ENCODE measurements around the gene AGAP1.
"Not testable (repeated sequence)": the region's sequence is repeated elsewhere in the genome, so short reads cannot be mapped to it uniquely, and the experiment has no call there.

AGAP1 gene

GRCh38 chr2:236085647-236086046 is 591.8 kb downstream of the AGAP1 start:
- TF ChIP-seq CTCF (IDR thresholded peaks at IDR 0.05; ENCODE audit: insufficient read depth, low read depth, low read length, missing control alignments): no peak
- no peak overlapping the region for H3K4me3 ChIP-seq (ENCODE audit: low read length)
- no peak for DNase-seq (ENCODE audit: low read depth)

GRCh38 chr2:236086403-236086970 is 592.6 kb downstream of the AGAP1 start:
- DNase-seq (ENCODE audit: low read depth): no peak
- H3K4me3 ChIP-seq (ENCODE audit: low read length): no peak overlapping the region
- TF ChIP-seq CTCF (IDR thresholded peaks at IDR 0.05; ENCODE audit: insufficient read depth, low read depth, low read length, missing control alignments): no peak

- TF ChIP-seq CTCF (IDR thresholded peaks at IDR 0.05; ENCODE audit: insufficient read depth, low read depth, low read length, missing control alignments): no peak
- no peak overlapping the region for H3K4me3 ChIP-seq (ENCODE audit: low read length)
- DNase-seq (ENCODE audit: low read depth): no peak
These were observed 593.2 kb downstream of the AGAP1 start for GRCh38 chr2:236086971-236087465.

GRCh38 chr2:236088368-236089057 is 594.7 kb downstream of the AGAP1 start:
- DNase-seq (ENCODE audit: low read depth): peak; percentile 44
- H3K4me3 ChIP-seq (ENCODE audit: low read length): no peak overlapping the region
- no peak for TF ChIP-seq CTCF (IDR thresholded peaks at IDR 0.05; ENCODE audit: insufficient read depth, low read depth, low read length, missing control alignments)

GRCh38 chr2:236089271-236090026 is 595.6 kb downstream of the AGAP1 start:
- no peak for DNase-seq (ENCODE audit: low read depth)
- TF ChIP-seq CTCF (IDR thresholded peaks at IDR 0.05; ENCODE audit: insufficient read depth, low read depth, low read length, missing control alignments): no peak
- no peak overlapping the region for H3K4me3 ChIP-seq (ENCODE audit: low read length)

- TF ChIP-seq CTCF (IDR thresholded peaks at IDR 0.05; ENCODE audit: insufficient read depth, low read depth, low read length, missing control alignments): no peak
- no peak overlapping the region for H3K4me3 ChIP-seq (ENCODE audit: low read length)
- no peak for DNase-seq (ENCODE audit: low read depth)
These were observed 596.2 kb downstream of the AGAP1 start for GRCh38 chr2:236090027-236090382.

- not testable (repeated sequence) for DNase-seq (ENCODE audit: low read depth); H3K4me3 ChIP-seq (ENCODE audit: low read length)
These were observed 597.0 kb downstream of the AGAP1 start for GRCh38 chr2:236090826-236091225.

Measured in epithelial cell of esophagus (primary cell).